Heart left ventricle (tissue), 16 donors: ENCODE data around the gene VARS1. TPM values are rescaled to one million over a fixed set of nuclear protein-coding genes. Genes with fewer than 3 reads are reported as not detected.
"Not testable (repeated sequence)": the region's sequence is repeated elsewhere in the genome, so short reads cannot be mapped to it uniquely, and the experiment has no call there.

Experiments used
- ATAC-seq, 4 donors: fragments of 200-7000 bp; cut with Tn5 transposase; one replicate each; pipeline ENCODE4 v1.9.1; 2020 to 2022; ENCODE audit warnings: moderate library complexity in 4 of 4, mild to moderate bottlenecking in 3 of 4, moderate number of reproducible peaks in 1 of 4
- DNase-seq, 5 donors: peaks; one replicate each; pipeline ENCODE4 v3.0.0-alpha.2; 2020
- H3K27ac ChIP-seq, 12 donors: fragments of 200-600 bp; sonication (generic) in 4 of 12; one replicate each; pipeline versions ENCODE4 v1.5.0 to v1.8.0; 2016 to 2022; ENCODE audit warnings: mild to moderate bottlenecking in 2 of 12
- H3K27me3 ChIP-seq, 9 donors: fragments of 200-600 bp; sonication (generic) in 2 of 9; one replicate each; pipeline versions ENCODE4 v1.5.1 to v1.8.0; 2016 to 2022; ENCODE audit warnings: mild to moderate bottlenecking in 3 of 9
- H3K36me3 ChIP-seq, 9 donors: fragments of 200-600 bp; sonication (generic) in 2 of 9; one replicate each; pipeline versions ENCODE4 v1.5.0 to v1.8.0; 2018 to 2022; ENCODE audit warnings: mild to moderate bottlenecking in 2 of 9
- H3K4me1 ChIP-seq, 12 donors: fragments of 200-600 bp; sonication (generic) in 4 of 12; one replicate each; pipeline versions ENCODE4 v1.5.0 to v1.8.0; 2016 to 2022; ENCODE audit warnings: mild to moderate bottlenecking in 3 of 12
- H3K4me3 ChIP-seq, 12 donors: fragments of 200-600 bp; sonication (generic) in 4 of 12; one replicate each; pipeline versions ENCODE4 v1.5.0 to v1.8.0; 2017 to 2022; ENCODE audit warnings: mild to moderate bottlenecking in 9 of 12, moderate library complexity in 4 of 12
- H3K9me3 ChIP-seq, 12 donors: fragments of 200-600 bp; sonication (generic) in 4 of 12; one replicate each; pipeline versions ENCODE4 v1.5.0 to v1.8.0; 2016 to 2022; ENCODE audit warnings: mild to moderate bottlenecking in 1 of 12
- POLR2A ChIP-seq, 2 donors: fragments of 450-650 bp; IDR thresholded peaks; one replicate each; pipeline ENCODE4 v1.6.1; 2017; ENCODE audit warnings: antibody characterized with exemption in 2 of 2, mild to moderate bottlenecking in 2 of 2, moderate library complexity in 2 of 2
- WGBS, 4 donors: extraction: QIAGEN DNeasy Blood & Tissue Kit in 2 of 4; methylation state at CpG; one replicate each; pipeline versions ENCODE4 v1.1.5 to v1.1.7; 2013 to 2018; 5-methylcytosine and 5-hydroxymethylcytosine counted together
- intact Hi-C, 10 donors: fragments of 100-400 bp; cut with DNase I; formaldehyde crosslinking; loops; one replicate each; pipeline versions ENCODE4 v1.11.1 to v1.14.2; 2022
- polyA plus RNA-seq, 2 donors: library from polyadenylated mRNA; stranded (reverse); fragments of 200-250 nt; gene quantifications; one replicate each; pipeline ENCODE4 v1.2.3, GENCODE V29; 2013
- total RNA-seq, 9 donors: library from RNA; depleted of rRNA in 2 of 9; stranded (reverse); fragments of >200 nt in 2 of 9; fragmentation: NEBNext Ultra II Directional in 3 of 9; extraction: Animal tissue kit (Norgen Biotek cat#: 25700) in 3 of 9; gene quantifications; one replicate each; pipeline versions ENCODE4 v1.1.0 to v1.2.4, GENCODE V29; 2016 to 2023
- TF ChIP-seq, protein P1 (sequence below), 12 donors: fragments of 200-600 bp; sonication (generic) in 4 of 12; IDR thresholded peaks; one replicate each; pipeline versions ENCODE4 v1.5.0 to v1.8.0; 2018 to 2022; ENCODE audit warnings: antibody characterized with exemption in 12 of 12, mild to moderate bottlenecking in 5 of 12
- donor health status: ischemic (EF 13 %, LVEDD 7.1; RV severe dilation, severe dysfunction).
- donor health status: healthy with polysubstance abuse.
- donor health status: DM: no; HTN: yes; CAD: no.
- donor health status: DM: no; HTN: no; CAD: no.
- donor health status: ischemic (EF 25% LVEDD 6.9; RV normal size, moderate dysfunction).
- donor health status: ischemic (EF 25% LVEDD 5.7; RV mildly dilated, moderate dysfunction).
- donor health status: healthy.
- donor health status: DM: yes; HTN: yes; CAD: no.
- donor health status: ischemic (EF 35%, LVEDD 5.7; RV mildly dilated, moderate dysfunction).
- donor health status: nonischemic (EF 11% LVEDD 7.7; RV severe dilation, severe dysfunction).
- donor health status: DM: yes; HTN: yes; CAD: no.
- donor health status: PGD.
- donor health status: ischemic (EF 29% LVEDD 5.4; RV normal size, mild dysfunction).
- donor health status: nonischemic (EF 23%, LVEDD 6.1; RV moderate dilation, normal function).

The VARS1 gene
- total and polyA plus RNA-seq, 11 donors, result 18.6 to 61.8 (median 26.1) TPM

- Histone ChIP-seq H3K36me3 (peaks cover 0 to 33% (median 22%) of the 10 kb centered on the region in 9 donors), H3K27ac (peak overlapping the region; percentile 11 to 97 (median 93)), H3K27me3 (no peaks in the 10 kb centered on the region), H3K4me1 (peaks cover 0 to 26% (median 14%) of the 10 kb centered on the region in 12 donors), H3K9me3 (no peaks in the 10 kb centered on the region), H3K4me3 (peak overlapping the region; percentile 40 to 90 (median 66))
- ATAC-seq (peak in 1 of 4 donors; percentile 16), DNase-seq (no peak)
- no peak for TF ChIP-seq POLR2A (IDR thresholded peaks at IDR 0.05)
- TF ChIP-seq, protein P1, sequence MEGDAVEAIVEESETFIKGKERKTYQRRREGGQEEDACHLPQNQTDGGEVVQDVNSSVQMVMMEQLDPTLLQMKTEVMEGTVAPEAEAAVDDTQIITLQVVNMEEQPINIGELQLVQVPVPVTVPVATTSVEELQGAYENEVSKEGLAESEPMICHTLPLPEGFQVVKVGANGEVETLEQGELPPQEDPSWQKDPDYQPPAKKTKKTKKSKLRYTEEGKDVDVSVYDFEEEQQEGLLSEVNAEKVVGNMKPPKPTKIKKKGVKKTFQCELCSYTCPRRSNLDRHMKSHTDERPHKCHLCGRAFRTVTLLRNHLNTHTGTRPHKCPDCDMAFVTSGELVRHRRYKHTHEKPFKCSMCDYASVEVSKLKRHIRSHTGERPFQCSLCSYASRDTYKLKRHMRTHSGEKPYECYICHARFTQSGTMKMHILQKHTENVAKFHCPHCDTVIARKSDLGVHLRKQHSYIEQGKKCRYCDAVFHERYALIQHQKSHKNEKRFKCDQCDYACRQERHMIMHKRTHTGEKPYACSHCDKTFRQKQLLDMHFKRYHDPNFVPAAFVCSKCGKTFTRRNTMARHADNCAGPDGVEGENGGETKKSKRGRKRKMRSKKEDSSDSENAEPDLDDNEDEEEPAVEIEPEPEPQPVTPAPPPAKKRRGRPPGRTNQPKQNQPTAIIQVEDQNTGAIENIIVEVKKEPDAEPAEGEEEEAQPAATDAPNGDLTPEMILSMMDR (IDR thresholded peaks at IDR 0.05), result no peak
- intact Hi-C loops, result no loop called here
- 16 to 18% (median 16%) methylated on average over 7 of the region's 7 CpGs for WGBS, 4 donors
These were observed 10.5 kb upstream of the VARS1 start for GRCh38 chr6:31805939-31806469.

DNA sequence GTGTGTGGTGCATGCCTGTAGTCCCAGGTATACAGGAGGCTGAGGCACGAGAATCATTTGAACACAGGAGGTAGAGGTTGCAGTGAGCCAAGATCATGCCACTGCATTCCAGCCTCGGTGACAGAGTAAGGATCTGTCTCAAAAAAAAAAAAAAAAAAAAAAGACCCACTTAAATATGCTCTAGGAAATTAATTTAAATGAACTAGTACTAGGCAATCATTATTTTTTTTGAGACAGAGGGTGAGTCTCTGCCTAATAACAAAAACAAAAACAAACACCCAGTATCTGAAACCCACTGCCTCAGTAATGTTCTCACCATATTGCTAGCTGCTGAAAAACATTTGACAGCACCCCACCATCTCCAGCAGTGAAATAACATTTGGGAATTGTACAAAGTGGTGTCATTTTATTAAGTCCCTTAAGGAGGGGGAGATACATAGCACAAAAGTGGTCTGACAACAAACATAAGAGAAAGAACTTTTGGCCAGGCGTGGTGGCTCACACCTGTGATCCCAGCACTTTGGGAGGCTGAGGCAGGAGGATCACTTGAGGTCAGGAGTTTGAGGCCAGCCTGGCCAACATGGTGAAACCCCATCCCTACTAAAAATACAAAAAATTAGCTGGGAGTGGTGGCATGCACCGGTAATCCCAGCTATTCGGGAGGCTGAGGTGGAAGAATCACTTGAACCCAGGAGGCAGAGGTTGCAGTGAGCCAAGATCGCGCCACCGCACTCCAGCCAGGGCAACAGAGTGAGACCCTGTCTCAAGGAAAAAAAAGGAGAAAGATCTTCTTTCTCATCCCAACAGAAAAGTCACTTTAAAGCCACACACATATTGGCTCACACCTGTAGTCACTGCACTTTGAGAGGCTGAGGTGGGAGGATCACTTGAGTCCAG is 5.7 kb upstream of the VARS1 start:
- intact Hi-C loops, DNase-seq, H3K27ac ChIP-seq, H3K27me3 ChIP-seq, H3K9me3 ChIP-seq, ATAC-seq, H3K4me3 ChIP-seq: not testable (repeated sequence)
- Histone ChIP-seq H3K36me3 (peaks cover 0 to 52% (median 24%) of the 10 kb centered on the region in 9 donors), H3K4me1 (peaks cover under 1 to 22% (median 9%) of the 10 kb centered on the region in 12 donors)
- 91 to 97% (median 93%) methylated on average over 8 of the region's 8 CpGs for WGBS, 4 donors

- Histone ChIP-seq H3K9me3 (no peaks in the 10 kb centered on the region), H3K4me1 (peaks cover 0 to 16% (median 8%) of the 10 kb centered on the region in 12 donors), H3K27me3 (no peaks in the 10 kb centered on the region), H3K4me3 (no peak overlapping the region), H3K36me3 (peaks cover 0 to 52% (median 24%) of the 10 kb centered on the region in 9 donors), H3K27ac (no peak overlapping the region)
- 83 to 91% (median 90%) methylated on average over 12 of the region's 12 CpGs for WGBS, 4 donors
- DNase-seq (no peak), ATAC-seq (no peak)
- intact Hi-C loops, result loop anchor here in 1 of 10 donors (10.0 kb wide), 1 partner anchor 65 kb away; the partner anchor contains the start of gene CLIC1
- TF ChIP-seq, protein P1 (IDR thresholded peaks at IDR 0.05), result no peak
- TF ChIP-seq POLR2A (IDR thresholded peaks at IDR 0.05), result no peak
These were observed 4.2 kb upstream of the VARS1 start for GRCh38 chr6:31799781-31800180.

DNA sequence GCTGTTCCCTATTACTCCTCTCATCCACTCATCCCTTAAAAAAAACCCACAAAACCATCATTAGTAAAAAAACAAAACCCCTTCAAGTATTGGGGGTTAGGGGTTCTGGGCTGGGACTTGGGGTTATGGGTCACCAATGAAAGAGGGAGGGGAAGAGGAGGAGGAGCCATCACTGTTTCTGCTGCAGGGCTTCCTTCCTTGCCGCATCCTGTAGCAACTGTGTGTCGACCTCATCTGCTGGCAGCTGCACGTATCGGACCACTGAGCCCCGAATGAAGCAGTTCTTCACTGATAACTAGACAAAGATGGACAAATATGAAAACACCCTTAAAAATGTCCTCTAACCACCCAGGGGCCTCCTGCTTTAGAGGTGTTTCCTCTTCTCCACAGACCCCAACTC is 2.0 kb upstream of the VARS1 start:
- TF ChIP-seq POLR2A (IDR thresholded peaks at IDR 0.05), result no peak
- TF ChIP-seq, protein P1 (IDR thresholded peaks at IDR 0.05), result no peak
- DNase-seq, result no peak
- no peak for ATAC-seq
- no peaks in the 10 kb centered on the region for H3K27me3 ChIP-seq
- peak overlapping the region in 3 of 12 donors; percentile 0 to 98 (median 0) for H3K27ac ChIP-seq
- intact Hi-C loops, result loop anchor here in 1 of 10 donors (10.0 kb wide), 1 partner anchor 63 kb away; the partner anchor contains the start of gene CLIC1
- no peak overlapping the region for H3K4me3 ChIP-seq
- H3K4me1 ChIP-seq, result peaks cover 0 to 31% (median 18%) of the 10 kb centered on the region in 12 donors
- H3K9me3 ChIP-seq, result no peaks in the 10 kb centered on the region
- H3K36me3 ChIP-seq, result peaks cover 0 to 39% (median 21%) of the 10 kb centered on the region in 9 donors
- 31 to 65% (median 46%) methylated on average over 5 of the region's 5 CpGs for WGBS, 4 donors
